Ishikawa (cell line): ENCODE measurements around the gene SYCE3.

ENCODE experiments used
- CEBPB ChIP-seq: IDR thresholded peaks from 2 replicates; pipeline ENCODE4 v1.6.1; 2012
- CREB1 ChIP-seq: IDR thresholded peaks from 2 replicates; pipeline ENCODE4 v1.6.1; 2012; ENCODE audit warnings: low read depth
- EGR1 ChIP-seq: IDR thresholded peaks from 2 replicates; pipeline ENCODE4 v1.6.1; 2012
- EP300 ChIP-seq: IDR thresholded peaks from 2 replicates; pipeline ENCODE4 v1.6.1; 2012; ENCODE audit warnings: borderline replicate concordance
- FOXM1 ChIP-seq: IDR thresholded peaks from 2 replicates; pipeline ENCODE4 v1.6.1; 2012; ENCODE audit warnings: low read depth, borderline replicate concordance
- MAX ChIP-seq: IDR thresholded peaks from 2 replicates; pipeline ENCODE4 v1.6.1; 2012
- NFIC ChIP-seq: IDR thresholded peaks from 2 replicates; pipeline ENCODE4 v1.6.1; 2012
- RAD21 ChIP-seq: IDR thresholded peaks from 2 replicates; pipeline ENCODE4 v1.6.1; 2012; ENCODE audit warnings: low read depth
- TAF1 ChIP-seq: IDR thresholded peaks from 2 replicates; pipeline ENCODE4 v1.6.1; 2012; ENCODE audit warnings: low read depth, mild to moderate bottlenecking
- TCF12 ChIP-seq: IDR thresholded peaks from 2 replicates; pipeline ENCODE4 v1.6.1; 2012; ENCODE audit warnings: low read depth
- TEAD4 ChIP-seq: IDR thresholded peaks from 2 replicates; pipeline ENCODE4 v1.6.1; 2012
- USF1 ChIP-seq: IDR thresholded peaks from 2 replicates; pipeline ENCODE4 v1.6.1; 2012
- YY1 ChIP-seq: IDR thresholded peaks from 2 replicates; pipeline ENCODE4 v1.6.1; 2012; ENCODE audit warnings: low read depth
- ZBTB7A ChIP-seq: IDR thresholded peaks from 2 replicates; pipeline ENCODE4 v1.6.1; 2012; ENCODE audit warnings: low read depth
- TF ChIP-seq, protein P1 (sequence below): IDR thresholded peaks from 2 replicates; pipeline ENCODE4 v1.6.1; 2012; ENCODE audit warnings: low read depth, mild to moderate bottlenecking

Gene SYCE3

DNA sequence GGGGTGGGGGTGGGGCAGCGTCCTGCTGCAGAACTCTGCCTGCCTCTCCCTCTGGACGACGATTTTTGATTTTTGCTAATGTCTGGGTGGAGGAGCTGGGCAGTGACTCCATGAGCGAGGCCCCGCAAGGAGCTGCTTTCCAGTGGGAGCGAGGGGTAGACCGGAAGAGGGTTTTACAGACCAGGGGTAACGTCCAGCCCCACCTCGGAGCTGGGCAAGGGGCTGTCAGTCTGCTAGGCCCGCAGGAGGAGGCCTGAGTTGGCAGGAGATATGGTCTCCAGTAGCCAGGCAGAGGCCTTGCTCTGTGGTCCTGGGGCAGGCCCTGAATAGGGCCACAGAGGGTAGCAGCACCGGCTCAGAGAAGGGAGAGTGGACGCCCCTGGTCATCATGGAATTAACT, 46.9 kb upstream of the SYCE3 start:
- TF ChIP-seq TAF1 (no peak), RAD21 (no peak), EP300 (no peak), USF1 (no peak), MAX (no peak), CREB1 (no peak), EGR1 (no peak), FOXM1 (no peak)
- TF ChIP-seq, protein P1, sequence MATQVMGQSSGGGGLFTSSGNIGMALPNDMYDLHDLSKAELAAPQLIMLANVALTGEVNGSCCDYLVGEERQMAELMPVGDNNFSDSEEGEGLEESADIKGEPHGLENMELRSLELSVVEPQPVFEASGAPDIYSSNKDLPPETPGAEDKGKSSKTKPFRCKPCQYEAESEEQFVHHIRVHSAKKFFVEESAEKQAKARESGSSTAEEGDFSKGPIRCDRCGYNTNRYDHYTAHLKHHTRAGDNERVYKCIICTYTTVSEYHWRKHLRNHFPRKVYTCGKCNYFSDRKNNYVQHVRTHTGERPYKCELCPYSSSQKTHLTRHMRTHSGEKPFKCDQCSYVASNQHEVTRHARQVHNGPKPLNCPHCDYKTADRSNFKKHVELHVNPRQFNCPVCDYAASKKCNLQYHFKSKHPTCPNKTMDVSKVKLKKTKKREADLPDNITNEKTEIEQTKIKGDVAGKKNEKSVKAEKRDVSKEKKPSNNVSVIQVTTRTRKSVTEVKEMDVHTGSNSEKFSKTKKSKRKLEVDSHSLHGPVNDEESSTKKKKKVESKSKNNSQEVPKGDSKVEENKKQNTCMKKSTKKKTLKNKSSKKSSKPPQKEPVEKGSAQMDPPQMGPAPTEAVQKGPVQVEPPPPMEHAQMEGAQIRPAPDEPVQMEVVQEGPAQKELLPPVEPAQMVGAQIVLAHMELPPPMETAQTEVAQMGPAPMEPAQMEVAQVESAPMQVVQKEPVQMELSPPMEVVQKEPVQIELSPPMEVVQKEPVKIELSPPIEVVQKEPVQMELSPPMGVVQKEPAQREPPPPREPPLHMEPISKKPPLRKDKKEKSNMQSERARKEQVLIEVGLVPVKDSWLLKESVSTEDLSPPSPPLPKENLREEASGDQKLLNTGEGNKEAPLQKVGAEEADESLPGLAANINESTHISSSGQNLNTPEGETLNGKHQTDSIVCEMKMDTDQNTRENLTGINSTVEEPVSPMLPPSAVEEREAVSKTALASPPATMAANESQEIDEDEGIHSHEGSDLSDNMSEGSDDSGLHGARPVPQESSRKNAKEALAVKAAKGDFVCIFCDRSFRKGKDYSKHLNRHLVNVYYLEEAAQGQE = no peak

DNA sequence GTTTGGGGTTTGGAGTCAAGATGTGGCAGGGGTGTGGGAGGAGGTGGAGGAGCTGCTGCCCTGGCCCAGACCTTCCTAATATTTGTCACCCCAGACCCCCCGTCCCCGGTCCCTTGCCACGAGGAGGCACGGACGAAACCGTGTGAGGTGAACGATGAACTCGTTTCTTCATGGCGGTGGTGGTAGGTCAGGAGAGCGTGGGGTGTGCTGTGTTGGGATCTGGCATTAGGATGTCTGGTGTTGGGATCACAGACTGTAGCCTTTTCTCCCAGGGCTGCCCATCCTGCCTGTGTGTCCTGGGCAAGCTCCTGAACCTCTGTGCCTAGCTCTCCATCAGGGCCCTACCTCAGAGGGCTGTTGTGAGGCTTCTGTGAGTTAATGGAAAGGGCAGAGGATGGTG, 46.3 kb upstream of the SYCE3 start:
- no peak for TF ChIP-seq TAF1
- no peak for TF ChIP-seq EP300
- no peak for TF ChIP-seq RAD21
- TF ChIP-seq MAX = no peak
- TF ChIP-seq, protein P1 = no peak
- no peak for TF ChIP-seq CREB1
- TF ChIP-seq USF1 = no peak
- no peak for TF ChIP-seq NFIC
- no peak for TF ChIP-seq CEBPB
- no peak for TF ChIP-seq ZBTB7A
- TF ChIP-seq TEAD4 = no peak
- no peak for TF ChIP-seq YY1
- TF ChIP-seq EGR1 = no peak
- no peak for TF ChIP-seq TCF12
- TF ChIP-seq FOXM1 = no peak

DNA sequence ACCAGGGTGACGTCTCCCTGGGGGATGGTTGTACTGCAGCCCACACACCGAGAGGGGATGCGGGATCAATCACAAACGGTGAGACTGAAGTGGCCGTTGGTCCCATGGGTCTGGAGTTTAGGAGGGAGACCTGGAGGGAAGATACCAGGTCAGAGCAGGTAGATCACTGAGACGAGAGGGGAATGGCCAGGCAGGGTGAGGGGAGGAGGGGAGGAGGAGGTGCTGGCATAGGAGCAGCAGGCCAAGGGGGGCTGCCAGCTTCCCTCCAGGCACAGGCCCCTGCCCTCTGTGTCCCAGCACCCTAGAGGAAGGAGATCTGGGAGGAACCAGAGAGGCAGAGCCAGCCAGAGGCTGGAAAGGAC, 44.9 kb upstream of the SYCE3 start:
- TF ChIP-seq MAX (no peak), TCF12 (no peak), CREB1 (no peak), TEAD4 (no peak), TAF1 (no peak), RAD21 (no peak), ZBTB7A (no peak), CEBPB (no peak), EGR1 (no peak), NFIC (no peak), EP300 (no peak)
- TF ChIP-seq, protein P1 = no peak

DNA sequence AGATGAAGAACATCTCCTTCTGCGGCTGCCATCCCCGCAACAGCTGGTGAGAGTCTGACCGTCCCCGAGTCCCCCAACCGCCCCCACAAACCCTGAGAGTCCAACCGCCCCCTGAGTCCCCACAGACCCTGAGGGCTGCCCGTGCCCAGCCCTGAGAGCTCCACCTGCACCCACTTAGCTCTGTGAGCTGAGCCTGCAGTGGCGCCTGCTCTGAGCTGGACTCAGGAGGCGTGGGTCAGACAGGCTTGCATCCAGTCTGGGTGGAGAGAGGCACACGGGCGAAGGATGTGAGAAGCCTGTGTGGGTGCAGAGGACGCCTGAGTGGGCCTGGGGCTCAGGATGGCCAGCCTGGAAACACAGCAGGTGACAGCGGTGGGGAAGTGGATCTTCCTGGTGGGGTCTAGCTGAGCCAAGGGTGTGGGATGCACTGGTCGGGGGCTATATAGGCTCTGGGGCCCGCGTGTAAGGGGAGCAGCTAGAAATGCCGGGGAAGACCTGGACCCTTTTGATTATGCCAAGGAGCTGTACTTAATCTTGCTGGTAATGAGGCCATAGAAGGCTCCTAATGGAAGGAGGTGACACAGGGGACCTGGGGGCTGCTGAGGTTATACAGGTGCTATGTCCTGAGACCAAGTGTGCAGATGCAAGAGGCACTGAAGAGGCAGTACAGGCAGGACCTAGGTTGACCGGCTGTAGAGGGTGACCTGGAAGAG, 44.4 kb upstream of the SYCE3 start:
- TF ChIP-seq USF1 (no peak), TCF12 (no peak), MAX (no peak), ZBTB7A (no peak), RAD21 (no peak), TAF1 (no peak), EP300 (no peak), CEBPB (no peak)
- TF ChIP-seq, protein P1 = no peak
